ENCODE data around the gene MYO16.

DNA sequence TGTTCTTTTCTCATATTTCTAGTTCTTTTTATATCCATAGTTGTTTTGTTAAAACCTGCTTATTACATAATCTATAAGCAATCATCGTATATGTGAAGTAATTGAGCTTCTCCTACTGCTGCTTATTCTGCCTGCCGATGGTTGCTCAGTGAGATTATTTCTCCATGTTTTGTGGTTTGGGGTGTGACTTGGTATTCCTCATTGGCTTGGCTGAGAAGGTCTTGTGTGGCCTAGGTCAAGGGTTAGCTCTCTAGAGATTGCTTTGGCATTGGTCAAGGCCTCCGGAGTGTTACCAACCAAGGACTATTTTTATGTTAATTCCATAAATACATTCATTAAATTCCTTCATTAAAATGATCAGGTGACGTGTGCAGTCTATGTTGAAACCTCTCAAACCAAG lies 302.8 kb downstream of the MYO16 start:
- TF ChIP-seq, protein P1, sequence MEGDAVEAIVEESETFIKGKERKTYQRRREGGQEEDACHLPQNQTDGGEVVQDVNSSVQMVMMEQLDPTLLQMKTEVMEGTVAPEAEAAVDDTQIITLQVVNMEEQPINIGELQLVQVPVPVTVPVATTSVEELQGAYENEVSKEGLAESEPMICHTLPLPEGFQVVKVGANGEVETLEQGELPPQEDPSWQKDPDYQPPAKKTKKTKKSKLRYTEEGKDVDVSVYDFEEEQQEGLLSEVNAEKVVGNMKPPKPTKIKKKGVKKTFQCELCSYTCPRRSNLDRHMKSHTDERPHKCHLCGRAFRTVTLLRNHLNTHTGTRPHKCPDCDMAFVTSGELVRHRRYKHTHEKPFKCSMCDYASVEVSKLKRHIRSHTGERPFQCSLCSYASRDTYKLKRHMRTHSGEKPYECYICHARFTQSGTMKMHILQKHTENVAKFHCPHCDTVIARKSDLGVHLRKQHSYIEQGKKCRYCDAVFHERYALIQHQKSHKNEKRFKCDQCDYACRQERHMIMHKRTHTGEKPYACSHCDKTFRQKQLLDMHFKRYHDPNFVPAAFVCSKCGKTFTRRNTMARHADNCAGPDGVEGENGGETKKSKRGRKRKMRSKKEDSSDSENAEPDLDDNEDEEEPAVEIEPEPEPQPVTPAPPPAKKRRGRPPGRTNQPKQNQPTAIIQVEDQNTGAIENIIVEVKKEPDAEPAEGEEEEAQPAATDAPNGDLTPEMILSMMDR (IDR thresholded peaks at IDR 0.05): no peak
- TF ChIP-seq POLR2A (IDR thresholded peaks at IDR 0.05): no peak

Data from ovary (tissue), 3 donors.